CD1c-positive myeloid dendritic cell (primary cell): ENCODE results near the gene ATP6AP2.
A peak's percentile ranks its signal among the peaks of the same experiment; 100 is the strongest.

Experiments
- DNase-seq: peaks from one replicate; pipeline ENCODE4 v3.0.0-alpha.2; 2016; ENCODE audit errors: extremely low spot score

The ATP6AP2 gene

DNA sequence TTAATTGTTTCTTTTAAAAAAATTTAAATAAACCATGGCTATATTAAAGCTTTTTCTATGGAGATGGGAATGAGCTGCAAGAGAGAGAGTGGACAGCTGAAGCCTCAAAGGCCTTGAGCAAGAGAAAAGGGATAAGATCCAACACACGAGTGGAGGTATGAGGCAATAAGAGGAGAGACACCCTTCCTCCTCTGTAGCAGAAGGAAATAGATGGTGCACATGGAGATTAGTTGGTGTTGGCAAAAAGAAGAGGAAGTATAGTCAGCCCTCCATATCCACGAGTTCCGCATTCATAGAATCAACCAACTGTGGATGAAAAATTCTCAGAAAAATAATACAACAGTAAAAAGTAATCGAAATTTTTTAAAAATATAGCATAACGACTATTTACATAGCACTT, 63.4 kb downstream of the ATP6AP2 start:
- peak; percentile 73 for DNase-seq

DNA sequence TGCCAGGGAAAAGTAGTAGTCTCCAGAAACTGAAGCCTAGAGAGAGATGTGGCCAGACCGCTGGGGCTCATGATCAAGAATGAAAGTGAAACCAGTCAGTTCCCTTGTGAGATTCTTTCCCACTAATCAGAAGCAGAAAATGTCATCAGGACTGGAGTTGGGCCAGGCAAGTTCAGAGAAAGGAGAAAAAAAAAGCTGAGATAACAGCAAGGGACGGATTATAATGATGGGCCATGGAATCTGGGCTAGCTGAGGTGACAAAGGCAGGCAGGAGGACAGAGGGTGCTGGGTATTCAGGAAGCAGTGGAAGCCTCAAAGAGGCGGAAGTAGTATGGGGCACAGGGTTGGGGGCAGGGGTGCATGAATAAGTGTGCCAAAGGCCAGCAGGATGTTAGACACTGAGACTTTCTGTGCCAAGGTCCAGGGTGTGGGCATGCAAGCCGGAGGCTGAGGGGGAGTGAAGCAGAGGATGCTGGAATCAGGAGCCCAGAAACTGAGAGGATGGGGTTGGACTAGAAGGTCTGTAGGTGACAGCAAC, 64.1 kb downstream of the ATP6AP2 start:
- DNase-seq: peak; percentile 80

DNA sequence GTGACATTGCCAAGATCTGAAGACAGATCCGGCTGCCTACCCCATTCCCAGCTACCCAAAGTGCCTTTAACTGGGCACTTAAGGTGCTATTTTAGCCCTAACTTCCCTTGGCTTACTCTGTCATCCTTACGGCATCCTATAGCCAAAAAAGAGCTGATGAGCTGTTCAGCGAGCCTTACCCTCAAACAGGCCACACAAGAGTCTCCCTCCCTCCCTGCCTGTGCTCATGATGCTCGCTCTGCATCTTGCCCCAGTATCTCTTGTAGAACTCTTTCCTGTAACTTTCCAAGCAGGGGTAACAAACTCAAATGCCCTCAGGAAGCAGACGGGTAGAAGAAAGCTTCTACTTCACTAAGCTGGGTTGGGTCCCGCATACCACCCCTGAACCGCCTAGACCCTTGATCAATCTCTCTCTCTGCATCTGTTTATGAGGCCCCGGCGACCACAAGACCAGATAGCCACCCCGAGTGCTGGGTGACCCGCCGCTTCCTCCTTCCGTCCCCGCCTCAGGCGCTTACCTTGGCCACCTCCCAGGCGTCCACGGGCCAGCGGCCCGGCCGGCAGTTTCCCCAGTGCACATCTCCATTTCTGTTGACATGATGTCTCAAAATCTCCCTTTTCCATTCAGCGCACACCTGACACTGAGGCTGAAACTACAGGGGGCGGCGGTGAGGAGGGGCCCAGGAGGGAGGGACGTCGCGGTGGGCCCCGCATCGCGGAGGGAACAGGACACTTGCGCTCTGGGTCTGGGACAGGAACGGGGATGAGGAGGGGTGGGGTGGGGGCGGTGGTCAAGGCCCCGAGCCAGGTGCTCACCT, 65.9 kb downstream of the ATP6AP2 start:
- DNase-seq: peak; percentile 29

DNA sequence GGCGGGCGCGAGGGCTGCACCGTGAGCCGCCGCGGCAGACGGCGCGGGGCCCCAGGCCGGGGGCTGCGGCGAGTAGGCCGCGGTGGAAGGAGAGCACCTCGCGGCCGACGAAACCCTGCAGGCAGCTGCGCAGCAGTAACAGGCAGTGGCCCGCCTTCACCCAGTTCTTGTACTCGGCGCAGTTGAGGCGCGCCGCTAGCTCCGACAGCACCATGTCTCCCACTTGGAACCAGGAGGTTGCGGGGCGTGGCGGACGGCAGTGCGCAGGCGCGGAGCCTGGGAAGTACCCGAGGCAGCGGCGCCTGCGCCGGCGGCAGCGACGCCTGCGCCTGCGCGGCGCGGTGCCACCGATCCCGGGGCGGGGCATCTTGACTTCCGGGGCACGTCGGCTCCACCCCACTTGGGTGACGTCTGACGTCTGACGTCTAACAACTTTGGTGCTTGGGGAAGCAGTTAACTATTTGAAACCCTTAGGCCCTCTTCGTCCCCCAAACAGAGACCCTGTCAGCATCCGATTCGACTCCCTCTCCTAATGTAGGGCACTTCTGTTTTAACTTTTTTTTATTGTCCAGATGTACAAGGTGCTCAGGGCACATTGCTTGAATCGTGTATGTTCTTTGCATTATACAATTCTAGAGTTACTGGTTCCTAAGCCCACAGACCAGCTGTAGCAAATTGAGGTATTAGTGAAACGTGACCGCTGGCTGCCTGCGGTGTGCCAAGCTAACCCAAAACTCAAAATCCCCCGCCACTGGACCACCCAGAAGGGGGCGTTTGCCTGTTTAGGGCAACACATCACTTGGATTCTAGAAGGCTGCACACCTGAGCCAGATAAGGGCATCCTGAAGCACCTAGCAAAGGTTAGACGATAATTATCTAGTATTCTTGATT, 66.8 kb downstream of the ATP6AP2 start, which contains the start of gene CXorf38:
CXorf38 (minus strand) TSS at position 255 of the 891 bp plus-strand sequence; CDS start at position 214, 41 bp downstream.
- peak; percentile 94 for DNase-seq

DNA sequence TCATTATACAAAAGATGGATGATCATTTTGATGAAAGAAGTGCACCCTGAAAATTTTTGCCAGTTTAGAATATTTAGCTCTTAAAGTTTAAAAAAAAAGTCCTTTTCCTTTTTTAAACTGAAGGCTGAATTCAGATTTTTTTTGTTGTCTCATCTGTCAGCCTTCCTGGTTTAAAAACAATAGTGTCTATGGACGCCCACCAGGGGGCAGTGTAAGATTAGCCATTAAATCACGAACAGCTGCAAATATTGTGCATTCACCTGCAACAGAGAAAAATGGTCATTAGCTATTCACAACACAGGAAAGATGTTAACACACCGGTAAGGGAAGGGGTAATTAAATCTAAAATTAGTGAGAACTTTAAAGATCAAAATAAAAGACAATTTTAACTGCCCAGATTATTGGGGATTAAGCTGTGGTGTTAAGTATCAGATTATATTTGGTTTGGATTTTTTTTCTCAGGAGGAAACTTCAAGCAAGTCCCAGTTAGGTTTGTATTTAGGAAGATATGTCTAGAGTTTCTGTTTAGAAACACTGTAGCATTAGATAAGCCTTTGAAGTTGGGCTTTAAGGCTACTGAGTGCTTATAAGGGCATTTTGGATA, 71.0 kb downstream of the ATP6AP2 start:
- DNase-seq: peak; percentile 72

DNA sequence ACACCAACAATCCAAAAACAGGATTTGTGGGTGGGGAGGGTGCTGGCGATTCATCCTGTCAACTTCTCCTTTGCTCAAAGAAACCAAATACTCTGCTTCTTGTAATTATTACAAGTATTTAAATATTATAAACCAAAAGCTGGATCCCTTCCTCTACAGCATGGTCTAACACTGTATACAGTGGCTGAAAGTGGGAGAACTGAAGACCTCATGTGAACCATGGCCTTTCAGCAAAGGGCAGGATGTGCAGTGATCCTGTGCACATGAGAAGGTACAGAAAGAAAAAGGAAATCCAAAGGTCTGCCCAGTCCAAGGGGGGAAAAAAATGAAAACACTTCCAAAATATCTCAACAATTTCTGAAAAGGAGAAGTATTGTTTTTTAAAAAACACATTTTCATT, 71.9 kb downstream of the ATP6AP2 start:
- DNase-seq: peak; percentile 9

DNA sequence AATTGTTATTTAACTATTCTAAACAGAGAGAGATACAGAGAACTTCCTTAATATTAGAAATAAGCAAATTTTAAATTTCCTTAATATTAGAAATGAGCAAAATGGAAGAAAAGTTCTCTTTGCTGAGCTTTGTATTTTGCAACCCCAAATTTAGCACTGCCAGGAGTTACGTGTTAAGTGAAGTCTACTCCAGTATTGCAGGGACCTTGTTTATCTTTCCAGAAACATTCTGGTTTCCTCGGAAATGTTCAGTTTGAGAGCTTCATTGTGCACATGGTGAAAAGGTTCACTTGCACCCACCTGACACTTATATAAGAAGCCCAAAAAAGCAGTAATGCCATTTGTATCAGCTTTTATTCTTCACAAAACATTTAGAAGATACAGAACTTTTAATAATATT, 72.8 kb downstream of the ATP6AP2 start:
- DNase-seq: no peak
